H1 (cell line): ENCODE measurements around the gene SATB2.

Experiments
- CTCF ChIP-seq, 3 experiments: IDR thresholded peaks; 1 replicate in 2 of 3; 2 replicates in 1 of 3; pipeline versions ENCODE4 v1.5.1 to v1.6.1; 2011; ENCODE audit warnings: low read length in 3 of 3, mild to moderate bottlenecking in 3 of 3, inconsistent platforms in 2 of 3, low read depth in 1 of 3, moderate library complexity in 1 of 3; ENCODE audit not compliant: insufficient read depth in 1 of 3; ENCODE audit errors: control extremely low read depth in 1 of 3
- EP300 ChIP-seq, 2 experiments: IDR thresholded peaks; 1 replicate in 1 of 2; 2 replicates in 1 of 2; pipeline ENCODE4 v1.6.1; 2011 to 2012; ENCODE audit warnings: low read depth in 2 of 2, low read length in 2 of 2, mild to moderate bottlenecking in 2 of 2, borderline replicate concordance in 1 of 2, inconsistent platforms in 1 of 2, moderate library complexity in 1 of 2
- JUN ChIP-seq: IDR thresholded peaks from 2 replicates; pipeline ENCODE4 v1.6.1; 2011; ENCODE audit warnings: low read depth, mild to moderate bottlenecking, improper control_type of control experiment, low read length
- POLR2A ChIP-seq, 2 experiments: IDR thresholded peaks; 1 replicate in 1 of 2; 2 replicates in 1 of 2; pipeline ENCODE4 v1.6.1; 2011; ENCODE audit warnings: low read depth in 2 of 2, low read length in 2 of 2, mild to moderate bottlenecking in 2 of 2; ENCODE audit errors: control extremely low read depth in 1 of 2
- RAD21 ChIP-seq, 2 experiments: IDR thresholded peaks in 1 of 2; conservative IDR thresholded peaks in 1 of 2; 2 replicates each; pipeline ENCODE4 v1.6.1; 2011; ENCODE audit warnings: low read depth in 2 of 2, low read length in 2 of 2, improper control_type of control experiment in 1 of 2, inconsistent platforms in 1 of 2, mild to moderate bottlenecking in 1 of 2, moderate library complexity in 1 of 2
- SP2 ChIP-seq: IDR thresholded peaks from 2 replicates; pipeline ENCODE4 v1.6.1; 2012; ENCODE audit warnings: mild to moderate bottlenecking, low read length, inconsistent platforms
- YY1 ChIP-seq: IDR thresholded peaks from 2 replicates; pipeline ENCODE4 v1.6.1; 2011; ENCODE audit warnings: low read depth, mild to moderate bottlenecking, low read length
- TF ChIP-seq, protein P1 (sequence below): fragments of 300-600 bp; sonication (generic); IDR thresholded peaks from 2 replicates; pipeline ENCODE4 v1.7.1; 2012; ENCODE audit warnings: low read length, moderate library complexity, mild to moderate bottlenecking, inconsistent platforms; ENCODE audit not compliant: insufficient replicate concordance

- no peak for TF ChIP-seq CTCF (IDR thresholded peaks at IDR 0.05; ENCODE audit: control extremely low read depth in 1 of 3, insufficient read depth in 1 of 3, low read depth in 1 of 3, low read length in 3 of 3)
- no peak for TF ChIP-seq POLR2A (IDR thresholded peaks at IDR 0.05; ENCODE audit: control extremely low read depth in 1 of 2, low read depth in 2 of 2, low read length in 2 of 2)
- TF ChIP-seq EP300 (IDR thresholded peaks at IDR 0.05; ENCODE audit: borderline replicate concordance in 1 of 2, low read depth in 2 of 2, low read length in 2 of 2), result no peak
- no peak for TF ChIP-seq SP2
- no peak; a peak in 1 of 4 replicates for TF ChIP-seq RAD21 (IDR thresholded peaks at IDR 0.05 in 1 of 2, conservative IDR thresholded peaks at IDR 0.05 in 1 of 2; ENCODE audit: low read depth in 2 of 2, low read length in 2 of 2)
- TF ChIP-seq JUN, result no peak
- TF ChIP-seq YY1, result no peak
- TF ChIP-seq, protein P1, sequence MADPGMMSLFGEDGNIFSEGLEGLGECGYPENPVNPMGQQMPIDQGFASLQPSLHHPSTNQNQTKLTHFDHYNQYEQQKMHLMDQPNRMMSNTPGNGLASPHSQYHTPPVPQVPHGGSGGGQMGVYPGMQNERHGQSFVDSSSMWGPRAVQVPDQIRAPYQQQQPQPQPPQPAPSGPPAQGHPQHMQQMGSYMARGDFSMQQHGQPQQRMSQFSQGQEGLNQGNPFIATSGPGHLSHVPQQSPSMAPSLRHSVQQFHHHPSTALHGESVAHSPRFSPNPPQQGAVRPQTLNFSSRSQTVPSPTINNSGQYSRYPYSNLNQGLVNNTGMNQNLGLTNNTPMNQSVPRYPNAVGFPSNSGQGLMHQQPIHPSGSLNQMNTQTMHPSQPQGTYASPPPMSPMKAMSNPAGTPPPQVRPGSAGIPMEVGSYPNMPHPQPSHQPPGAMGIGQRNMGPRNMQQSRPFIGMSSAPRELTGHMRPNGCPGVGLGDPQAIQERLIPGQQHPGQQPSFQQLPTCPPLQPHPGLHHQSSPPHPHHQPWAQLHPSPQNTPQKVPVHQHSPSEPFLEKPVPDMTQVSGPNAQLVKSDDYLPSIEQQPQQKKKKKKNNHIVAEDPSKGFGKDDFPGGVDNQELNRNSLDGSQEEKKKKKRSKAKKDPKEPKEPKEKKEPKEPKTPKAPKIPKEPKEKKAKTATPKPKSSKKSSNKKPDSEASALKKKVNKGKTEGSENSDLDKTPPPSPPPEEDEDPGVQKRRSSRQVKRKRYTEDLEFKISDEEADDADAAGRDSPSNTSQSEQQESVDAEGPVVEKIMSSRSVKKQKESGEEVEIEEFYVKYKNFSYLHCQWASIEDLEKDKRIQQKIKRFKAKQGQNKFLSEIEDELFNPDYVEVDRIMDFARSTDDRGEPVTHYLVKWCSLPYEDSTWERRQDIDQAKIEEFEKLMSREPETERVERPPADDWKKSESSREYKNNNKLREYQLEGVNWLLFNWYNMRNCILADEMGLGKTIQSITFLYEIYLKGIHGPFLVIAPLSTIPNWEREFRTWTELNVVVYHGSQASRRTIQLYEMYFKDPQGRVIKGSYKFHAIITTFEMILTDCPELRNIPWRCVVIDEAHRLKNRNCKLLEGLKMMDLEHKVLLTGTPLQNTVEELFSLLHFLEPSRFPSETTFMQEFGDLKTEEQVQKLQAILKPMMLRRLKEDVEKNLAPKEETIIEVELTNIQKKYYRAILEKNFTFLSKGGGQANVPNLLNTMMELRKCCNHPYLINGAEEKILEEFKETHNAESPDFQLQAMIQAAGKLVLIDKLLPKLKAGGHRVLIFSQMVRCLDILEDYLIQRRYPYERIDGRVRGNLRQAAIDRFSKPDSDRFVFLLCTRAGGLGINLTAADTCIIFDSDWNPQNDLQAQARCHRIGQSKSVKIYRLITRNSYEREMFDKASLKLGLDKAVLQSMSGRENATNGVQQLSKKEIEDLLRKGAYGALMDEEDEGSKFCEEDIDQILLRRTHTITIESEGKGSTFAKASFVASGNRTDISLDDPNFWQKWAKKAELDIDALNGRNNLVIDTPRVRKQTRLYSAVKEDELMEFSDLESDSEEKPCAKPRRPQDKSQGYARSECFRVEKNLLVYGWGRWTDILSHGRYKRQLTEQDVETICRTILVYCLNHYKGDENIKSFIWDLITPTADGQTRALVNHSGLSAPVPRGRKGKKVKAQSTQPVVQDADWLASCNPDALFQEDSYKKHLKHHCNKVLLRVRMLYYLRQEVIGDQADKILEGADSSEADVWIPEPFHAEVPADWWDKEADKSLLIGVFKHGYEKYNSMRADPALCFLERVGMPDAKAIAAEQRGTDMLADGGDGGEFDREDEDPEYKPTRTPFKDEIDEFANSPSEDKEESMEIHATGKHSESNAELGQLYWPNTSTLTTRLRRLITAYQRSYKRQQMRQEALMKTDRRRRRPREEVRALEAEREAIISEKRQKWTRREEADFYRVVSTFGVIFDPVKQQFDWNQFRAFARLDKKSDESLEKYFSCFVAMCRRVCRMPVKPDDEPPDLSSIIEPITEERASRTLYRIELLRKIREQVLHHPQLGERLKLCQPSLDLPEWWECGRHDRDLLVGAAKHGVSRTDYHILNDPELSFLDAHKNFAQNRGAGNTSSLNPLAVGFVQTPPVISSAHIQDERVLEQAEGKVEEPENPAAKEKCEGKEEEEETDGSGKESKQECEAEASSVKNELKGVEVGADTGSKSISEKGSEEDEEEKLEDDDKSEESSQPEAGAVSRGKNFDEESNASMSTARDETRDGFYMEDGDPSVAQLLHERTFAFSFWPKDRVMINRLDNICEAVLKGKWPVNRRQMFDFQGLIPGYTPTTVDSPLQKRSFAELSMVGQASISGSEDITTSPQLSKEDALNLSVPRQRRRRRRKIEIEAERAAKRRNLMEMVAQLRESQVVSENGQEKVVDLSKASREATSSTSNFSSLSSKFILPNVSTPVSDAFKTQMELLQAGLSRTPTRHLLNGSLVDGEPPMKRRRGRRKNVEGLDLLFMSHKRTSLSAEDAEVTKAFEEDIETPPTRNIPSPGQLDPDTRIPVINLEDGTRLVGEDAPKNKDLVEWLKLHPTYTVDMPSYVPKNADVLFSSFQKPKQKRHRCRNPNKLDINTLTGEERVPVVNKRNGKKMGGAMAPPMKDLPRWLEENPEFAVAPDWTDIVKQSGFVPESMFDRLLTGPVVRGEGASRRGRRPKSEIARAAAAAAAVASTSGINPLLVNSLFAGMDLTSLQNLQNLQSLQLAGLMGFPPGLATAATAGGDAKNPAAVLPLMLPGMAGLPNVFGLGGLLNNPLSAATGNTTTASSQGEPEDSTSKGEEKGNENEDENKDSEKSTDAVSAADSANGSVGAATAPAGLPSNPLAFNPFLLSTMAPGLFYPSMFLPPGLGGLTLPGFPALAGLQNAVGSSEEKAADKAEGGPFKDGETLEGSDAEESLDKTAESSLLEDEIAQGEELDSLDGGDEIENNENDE, result no peak
Measured at GRCh38 chr2:199455545-199456382, 2.0 kb downstream of the SATB2 start.
